Uterus (tissue), 2 donors: ENCODE results near the gene FBXO11.

ENCODE experiments used
- CTCF ChIP-seq, 4 experiments: fragments of 200-600 bp in 2 of 4; fragments of 450-650 bp in 2 of 4; sonication (generic) in 2 of 4; IDR thresholded peaks; one replicate each; pipeline ENCODE4 v1.5.1; 2016 to 2019; ENCODE audit warnings: antibody characterized with exemption in 4 of 4, mild to moderate bottlenecking in 2 of 4, moderate library complexity in 1 of 4
- POLR2A ChIP-seq, 2 donors: fragments of 450-650 bp; IDR thresholded peaks; one replicate each; pipeline ENCODE4 v1.6.1; 2016; ENCODE audit warnings: antibody characterized with exemption in 2 of 2, mild to moderate bottlenecking in 1 of 2, moderate library complexity in 1 of 2

GRCh38 chr2:47767880-47768609 lies 138.3 kb downstream of the FBXO11 start:
- TF ChIP-seq CTCF (IDR thresholded peaks at IDR 0.05) (peak; percentile 93 to 99 (median 95)), POLR2A (IDR thresholded peaks at IDR 0.05) (no peak)
